ENCODE data around the gene STYXL1.

GRCh38 chr7:76086070-76086469 is 38.3 kb upstream of the STYXL1 start:
- TF ChIP-seq, protein P1, sequence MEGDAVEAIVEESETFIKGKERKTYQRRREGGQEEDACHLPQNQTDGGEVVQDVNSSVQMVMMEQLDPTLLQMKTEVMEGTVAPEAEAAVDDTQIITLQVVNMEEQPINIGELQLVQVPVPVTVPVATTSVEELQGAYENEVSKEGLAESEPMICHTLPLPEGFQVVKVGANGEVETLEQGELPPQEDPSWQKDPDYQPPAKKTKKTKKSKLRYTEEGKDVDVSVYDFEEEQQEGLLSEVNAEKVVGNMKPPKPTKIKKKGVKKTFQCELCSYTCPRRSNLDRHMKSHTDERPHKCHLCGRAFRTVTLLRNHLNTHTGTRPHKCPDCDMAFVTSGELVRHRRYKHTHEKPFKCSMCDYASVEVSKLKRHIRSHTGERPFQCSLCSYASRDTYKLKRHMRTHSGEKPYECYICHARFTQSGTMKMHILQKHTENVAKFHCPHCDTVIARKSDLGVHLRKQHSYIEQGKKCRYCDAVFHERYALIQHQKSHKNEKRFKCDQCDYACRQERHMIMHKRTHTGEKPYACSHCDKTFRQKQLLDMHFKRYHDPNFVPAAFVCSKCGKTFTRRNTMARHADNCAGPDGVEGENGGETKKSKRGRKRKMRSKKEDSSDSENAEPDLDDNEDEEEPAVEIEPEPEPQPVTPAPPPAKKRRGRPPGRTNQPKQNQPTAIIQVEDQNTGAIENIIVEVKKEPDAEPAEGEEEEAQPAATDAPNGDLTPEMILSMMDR (IDR thresholded peaks at IDR 0.05; ENCODE audit: insufficient read depth, low read length): no peak
- TF ChIP-seq POLR2AphosphoS5 (IDR thresholded peaks at IDR 0.05; ENCODE audit: low read depth): no peak
- no peak for TF ChIP-seq REST (IDR thresholded peaks at IDR 0.05; ENCODE audit: insufficient replicate concordance, low read depth)
- no peak for TF ChIP-seq SPI1 (IDR thresholded peaks at IDR 0.05; ENCODE audit: borderline replicate concordance, low read depth)
- no peak for TF ChIP-seq GABPA (IDR thresholded peaks at IDR 0.05; ENCODE audit: low read depth)
